ENCODE results near the gene ARAP1. TPM values are rescaled to one million over a fixed set of nuclear protein-coding genes. Genes with fewer than 3 reads are reported as not detected.

ARAP1 gene
- total and polyA plus RNA-seq, 2 of the 8 experiments (the other 6 are each of a cell fraction or from before 2014, with no cell fraction given), result 25.7 to 61.6 TPM

DNA sequence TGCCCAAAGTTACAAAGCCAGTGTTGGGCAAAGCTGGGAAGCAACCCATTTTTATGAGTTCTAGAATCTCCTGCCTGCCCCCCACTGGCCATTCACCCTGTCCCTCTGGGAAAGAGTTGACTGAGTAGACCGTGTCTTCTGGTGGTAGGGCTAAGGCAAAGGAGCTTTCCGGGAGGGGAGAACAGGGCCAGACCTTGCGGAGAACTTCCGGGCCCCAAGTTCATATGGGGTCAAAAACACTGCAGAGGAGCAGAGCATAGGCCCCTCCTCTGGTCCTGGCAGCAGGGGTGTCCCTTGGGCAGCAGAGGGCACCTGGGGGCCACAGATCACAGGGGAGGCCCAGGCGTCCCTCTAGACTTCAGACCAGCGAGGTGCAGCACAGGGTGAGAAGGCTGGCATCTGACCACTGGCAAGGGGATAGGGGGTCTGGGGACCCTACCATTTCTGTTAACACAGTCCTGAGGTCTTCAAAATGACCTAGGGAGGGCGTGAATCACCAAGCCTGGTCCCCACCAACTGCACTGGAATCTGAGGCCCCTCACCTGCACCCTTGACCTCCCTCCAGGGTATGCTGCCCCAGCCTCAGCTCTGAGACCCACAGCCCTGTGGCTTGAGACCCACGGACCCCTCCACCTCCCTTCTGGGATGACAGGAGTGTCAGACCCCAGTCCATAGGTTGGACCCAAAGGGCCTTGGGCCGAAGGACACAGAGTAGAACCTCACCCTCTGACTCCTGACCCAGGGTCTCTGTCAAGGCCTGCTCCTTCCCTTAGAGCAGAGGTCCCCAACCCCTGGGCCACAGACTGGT, 1.3 kb upstream of the ARAP1 start:
- peak overlapping the region; percentile 95; the same call in 1 of the 2 replicates for H2BK15ac ChIP-seq (ENCODE audit: low read length)
- H2AFZ ChIP-seq (ENCODE audit: low read length), result no peak overlapping the region
- H4K5ac ChIP-seq (ENCODE audit: insufficient read length, low read depth, low read length), result no peak overlapping the region
- H3K79me1 ChIP-seq (ENCODE audit: low read depth, low read length), result peaks cover 12% of the 10 kb centered on the region
- H3K36me3 ChIP-seq (ENCODE audit: control insufficient read depth in 2 of 4, insufficient read depth in 4 of 4, low read length in 3 of 4), result no peaks in the 10 kb centered on the region
- H3K18ac ChIP-seq (ENCODE audit: extremely low read depth, low read length), result no peak overlapping the region
- H2BK5ac ChIP-seq (ENCODE audit: low read depth, low read length), result no peak overlapping the region
- POLR2A ChIA-PET (ENCODE audit: partially characterized antibody), result interaction anchor here (1.2 to 1.6 kb wide), 3 partner anchors 14 to 24 kb away, joined by 3 to 4 read pairs (median 3); no protein-coding TSS in a partner anchor
- WGBS, 2 experiments (ENCODE audit: extremely low coverage in 1 of 2, insufficient coverage in 1 of 2, insufficient read length in 1 of 2, insufficient replicate concordance in 2 of 2, low coverage in 1 of 2, low lambda C conversion rate in 2 of 2, missing lambda C conversion rate in 1 of 2), result 80% methylated on average over 7 of the region's 9 CpGs; no CpG with 5 or more reads in 1 of the 2 experiments
- H4K20me1 ChIP-seq (replicated peaks in 1 of 2; ENCODE audit: control insufficient read depth in 1 of 2, insufficient read depth in 2 of 2, low read length in 2 of 2), result peaks cover 2 to 5% of the 10 kb centered on the region in 2 experiments
- no peak overlapping the region for H3K4ac ChIP-seq (replicated peaks; ENCODE audit: insufficient read length, low read depth, low read length)
- peaks cover 0 to 10% (median 5%) of the 10 kb centered on the region in 4 experiments; a peak in 3 of 7 replicates for H3K27me3 ChIP-seq (replicated peaks in 1 of 4; ENCODE audit: control insufficient read depth in 3 of 4, extremely low read depth in 1 of 4, insufficient read depth in 3 of 4, low read length in 3 of 4)
- H3K9ac ChIP-seq (replicated peaks in 1 of 4; ENCODE audit: extremely low read depth in 1 of 4, low read depth in 3 of 4, low read length in 3 of 4), result no peak overlapping the region
- H4K91ac ChIP-seq (replicated peaks; ENCODE audit: insufficient read length, low read length), result no peak overlapping the region
- H3K9me3 ChIP-seq (ENCODE audit: insufficient read depth in 2 of 2, low read depth in 1 of 2, low read length in 1 of 2), result no peaks in the 10 kb centered on the region
- H2BK120ac ChIP-seq (replicated peaks; ENCODE audit: low read depth, low read length), result no peak overlapping the region
- H4K8ac ChIP-seq (ENCODE audit: extremely low read depth, insufficient read depth, low read length), result no peak overlapping the region; the same call in 1 of the 2 replicates
- no peak for FAIRE-seq
- H3K4me1 ChIP-seq (replicated peaks in 1 of 4; ENCODE audit: control insufficient read depth in 3 of 4, insufficient read depth in 4 of 4, low read length in 3 of 4), result peaks cover 0 to 18% (median 12%) of the 10 kb centered on the region in 4 experiments; a peak in 6 of 7 replicates
- H2AK5ac ChIP-seq (ENCODE audit: low read depth, low read length), result no peak overlapping the region
- H2BK20ac ChIP-seq (ENCODE audit: low read length), result no peak overlapping the region
- H2BK12ac ChIP-seq (ENCODE audit: low read depth, low read length), result peak overlapping the region; percentile 30; the same call in 1 of the 2 replicates
- no peak overlapping the region for H3K23ac ChIP-seq (ENCODE audit: insufficient read length)
- H3K79me2 ChIP-seq (ENCODE audit: control insufficient read depth in 1 of 2, insufficient read depth in 2 of 2, low read length in 2 of 2), result peaks cover 0 to 27% of the 10 kb centered on the region in 2 experiments; a peak in 2 of 4 replicates
- H3K4me3 ChIP-seq (ENCODE audit: extremely low read depth in 1 of 4, insufficient read depth in 2 of 4, low read depth in 3 of 4, low read length in 4 of 4), result no peak overlapping the region
- DNase-seq (ENCODE audit: low read depth in 1 of 2, low spot score in 2 of 2), result no peak
- H3K14ac ChIP-seq (ENCODE audit: insufficient read length), result no peak overlapping the region
- H3K23me2 ChIP-seq (ENCODE audit: low read depth, low read length), result peaks cover 16% of the 10 kb centered on the region; the same call in 1 of the 2 replicates
- H3K27ac ChIP-seq (ENCODE audit: low read depth, low read length), result no peak overlapping the region
- TF ChIP-seq RAD21 (IDR thresholded peaks at IDR 0.05 in 1 of 2, conservative IDR thresholded peaks at IDR 0.05 in 1 of 2; ENCODE audit: low read depth in 2 of 2, low read length in 2 of 2) (peak in 1 of 2 experiments; percentile 26; a peak in 1 of 4 replicates), CBX5 (IDR thresholded peaks at IDR 0.05; ENCODE audit: low read depth, low read length) (no peak)
- no peak overlapping the region for H3K56ac ChIP-seq (replicated peaks; ENCODE audit: insufficient read length, low read depth, low read length)
- H3K4me2 ChIP-seq (ENCODE audit: insufficient read depth in 1 of 2, low read depth in 2 of 2, low read length in 2 of 2), result peak overlapping the region in 1 of 2 experiments; percentile 74; a peak in 1 of 4 replicates
- CTCF ChIA-PET (ENCODE audit: partially characterized antibody), result interaction anchor here (0.6 to 2.2 kb wide), 11 partner anchors 12 to 425 kb away, joined by 3 to 7 read pairs (median 3); no protein-coding TSS in a partner anchor

Measured in H1 (cell line).